AG04449 (cell line): ENCODE data around the gene CLNK.

ENCODE experiments used
- CTCF ChIA-PET: fragments of 350-600 bp; formaldehyde crosslinking; extraction: SDS; loops from one replicate; lab custom pipeline; 2021; ENCODE audit warnings: antibody characterized with exemption; lab: Yijun Ruan, JAX
- POLR2A ChIA-PET: fragments of 400-600, 350-600 bp; formaldehyde crosslinking; extraction: SDS; loops from one replicate; lab custom pipeline; 2020; ENCODE audit warnings: antibody characterized with exemption, inconsistent platforms; lab: Yijun Ruan, JAX
- DNase-seq: peaks from one replicate; pipeline ENCODE4 v3.0.0-alpha.2; 2010; ENCODE audit warnings: low read depth, low spot score
- H3K4me3 ChIP-seq: 2 replicates; pipeline ENCODE4 v1.5.1; 2011; ENCODE audit warnings: low read depth, mild to moderate bottlenecking, control low read depth, low read length
- CTCF ChIP-seq: IDR thresholded peaks from one replicate; pipeline ENCODE4 v1.5.1; 2011; ENCODE audit warnings: mild to moderate bottlenecking, moderate library complexity, low read length, control low read depth, inconsistent platforms; ENCODE audit not compliant: insufficient read depth; ENCODE audit errors: missing control alignments

The CLNK gene

GRCh38 chr4:10454121-10454520, 230.4 kb downstream of the CLNK start:
- ChIA-PET CTCF (interaction anchor here (1.1 kb wide), 1 partner anchor 11 kb away, joined by 4 read pairs; no protein-coding TSS in a partner anchor), POLR2A (no interaction called here)
- DNase-seq: no peak
- TF ChIP-seq CTCF: no peak
- H3K4me3 ChIP-seq: no peak overlapping the region

- no peak for DNase-seq
- TF ChIP-seq CTCF: no peak
- no peak overlapping the region for H3K4me3 ChIP-seq
- ChIA-PET POLR2A (no interaction called here), CTCF (interaction anchor here (1.2 to 2.1 kb wide), 2 partner anchors 9 to 12 kb away, joined by 7 to 8 read pairs; partner anchors contain the start of gene ZNF518B)
These were observed 235.6 kb downstream of the CLNK start for GRCh38 chr4:10448991-10449390.

GRCh38 chr4:10442976-10443375, 241.6 kb downstream of the CLNK start:
- DNase-seq: no peak
- no peak for TF ChIP-seq CTCF
- no peak overlapping the region for H3K4me3 ChIP-seq
- CTCF ChIA-PET: no interaction called here
- POLR2A ChIA-PET: no interaction called here

DNA sequence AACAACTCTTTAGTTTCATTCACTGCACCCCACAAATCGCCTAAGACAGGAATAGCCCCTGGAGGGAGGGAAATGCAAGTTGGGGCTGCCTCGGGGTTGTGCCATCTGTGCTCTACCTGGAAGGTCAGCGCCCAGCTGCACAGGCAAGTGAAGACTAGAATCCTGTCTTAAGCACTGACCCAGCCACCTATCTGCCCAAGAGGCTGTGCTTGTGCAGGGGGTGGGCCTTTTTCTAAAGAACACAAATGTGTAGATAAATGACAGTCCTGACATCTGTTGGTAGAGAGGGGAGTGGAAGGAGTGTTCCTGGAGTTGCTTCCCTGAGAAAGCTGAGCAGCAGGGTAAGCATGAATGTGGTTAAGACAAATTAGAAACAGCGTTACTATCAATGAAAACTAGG, 243.1 kb downstream of the CLNK start:
- no peak for TF ChIP-seq CTCF
- ChIA-PET POLR2A (no interaction called here), CTCF (interaction anchor here (1.0 kb wide), 1 partner anchor 20 kb away, joined by 3 read pairs; no protein-coding TSS in a partner anchor)
- no peak for DNase-seq
- no peak overlapping the region for H3K4me3 ChIP-seq

DNA sequence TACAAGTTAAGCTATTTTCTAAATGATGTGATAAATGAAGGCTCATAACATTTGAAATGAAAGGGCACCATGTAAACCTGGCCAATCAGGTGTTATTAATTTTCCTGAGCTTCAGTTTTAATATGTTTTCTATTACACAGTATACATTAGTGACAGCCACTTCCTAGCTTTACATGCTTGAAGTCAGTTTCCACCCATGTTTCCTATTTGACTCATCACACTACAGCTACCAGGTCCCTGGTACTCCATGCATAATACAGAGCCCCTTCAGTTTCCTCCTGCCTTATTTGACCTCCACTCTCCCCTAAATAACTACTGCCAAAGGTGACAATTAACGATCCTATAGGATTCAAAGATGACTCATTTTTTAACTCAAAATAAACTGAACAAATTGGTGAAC, 245.6 kb downstream of the CLNK start:
- no peak overlapping the region for H3K4me3 ChIP-seq
- POLR2A ChIA-PET: no interaction called here
- CTCF ChIA-PET: no interaction called here
- no peak for TF ChIP-seq CTCF
- no peak for DNase-seq

DNA sequence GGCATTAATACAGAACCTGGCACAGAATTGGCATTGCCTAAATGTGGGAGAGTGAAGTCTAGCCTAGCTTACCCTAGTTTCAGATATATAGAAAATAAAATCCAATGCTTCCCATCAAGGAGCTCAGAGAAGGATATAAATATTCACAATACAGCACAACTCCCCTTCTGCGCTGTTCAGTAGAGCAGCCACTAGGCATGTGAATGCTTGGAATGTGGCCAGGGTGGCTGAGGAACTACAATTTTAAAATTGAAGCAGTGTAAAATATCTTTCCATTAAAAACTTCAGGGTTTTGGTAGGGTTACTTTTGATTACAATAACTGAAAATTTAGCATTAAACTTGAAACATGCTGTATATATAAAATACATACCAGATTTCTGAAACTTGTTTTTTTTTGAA, 246.8 kb downstream of the CLNK start:
- POLR2A ChIA-PET: no interaction called here
- CTCF ChIA-PET: no interaction called here

More for the DNA sequence above, 246.8 kb downstream of the CLNK start:
- DNase-seq: no peak
- TF ChIP-seq CTCF: no peak
- H3K4me3 ChIP-seq: no peak overlapping the region
